Measurements from ENCODE around the gene PTPRS. TPM values are rescaled to one million over a fixed set of nuclear protein-coding genes. Genes with fewer than 3 reads are reported as not detected.

PTPRS gene
- total RNA-seq, 1 experiment from 2014 or later = 93.0 TPM

GRCh38 chr19:5341448-5341820, 822 bp upstream of the PTPRS start:
- peaks cover 16% of the 10 kb centered on the region for H3K36me3 Mint-ChIP-seq (ENCODE audit: insufficient read depth, unreplicated experiment)
- no peaks in the 10 kb centered on the region for H3K27me3 Mint-ChIP-seq (ENCODE audit: unreplicated experiment)
- H3K27ac Mint-ChIP-seq (ENCODE audit: unreplicated experiment) = peak overlapping the region; percentile 56
- peaks cover 25% of the 10 kb centered on the region for H3K4me1 Mint-ChIP-seq (ENCODE audit: low read depth, unreplicated experiment)
- H3K4me3 Mint-ChIP-seq (ENCODE audit: low read depth, unreplicated experiment) = peak overlapping the region; percentile 69
- no peaks in the 10 kb centered on the region for H3K9me3 Mint-ChIP-seq (ENCODE audit: low read depth, unreplicated experiment)
- no TSS peak for BruUV-seq (replicated peaks)
- no peak for DNase-seq
- CTCF ChIA-PET = no interaction called here
- intact Hi-C loops (cut with micrococcal nuclease; ENCODE audit: unreplicated experiment) = no loop called here
- TF ChIP-seq CTCF (IDR thresholded peaks at IDR 0.05; ENCODE audit: unreplicated experiment) = no peak

- peak; percentile 50 for DNase-seq
- BruUV-seq (replicated peaks) = no TSS peak
These were observed 519 bp downstream of the PTPRS start for GRCh38 chr19:5339950-5340636.

GRCh38 chr19:5339198-5339949, 1.2 kb downstream of the PTPRS start:
- Mint-ChIP-seq H3K4me1 (ENCODE audit: low read depth, unreplicated experiment) (peaks cover 18% of the 10 kb centered on the region), H3K27ac (ENCODE audit: unreplicated experiment) (peak overlapping the region; percentile 85), H3K9me3 (ENCODE audit: low read depth, unreplicated experiment) (no peaks in the 10 kb centered on the region), H3K36me3 (ENCODE audit: insufficient read depth, unreplicated experiment) (peaks cover 16% of the 10 kb centered on the region), H3K27me3 (ENCODE audit: unreplicated experiment) (no peaks in the 10 kb centered on the region), H3K4me3 (ENCODE audit: low read depth, unreplicated experiment) (peak overlapping the region; percentile 69)
- DNase-seq = peak; percentile 23
- intact Hi-C loops (cut with micrococcal nuclease; ENCODE audit: unreplicated experiment) = no loop called here
- CTCF ChIA-PET = no interaction called here
- BruUV-seq (replicated peaks) = TSS peak; percentile 38
- no peak for TF ChIP-seq CTCF (IDR thresholded peaks at IDR 0.05; ENCODE audit: unreplicated experiment)

More at GRCh38 chr19:5339950-5340636, 519 bp downstream of the PTPRS start:
- Mint-ChIP-seq H3K9me3 (ENCODE audit: low read depth, unreplicated experiment) (no peaks in the 10 kb centered on the region), H3K27me3 (ENCODE audit: unreplicated experiment) (no peaks in the 10 kb centered on the region), H3K27ac (ENCODE audit: unreplicated experiment) (no peak overlapping the region), H3K4me3 (ENCODE audit: low read depth, unreplicated experiment) (peak overlapping the region; percentile 69), H3K36me3 (ENCODE audit: insufficient read depth, unreplicated experiment) (peaks cover 16% of the 10 kb centered on the region), H3K4me1 (ENCODE audit: low read depth, unreplicated experiment) (peaks cover 18% of the 10 kb centered on the region)
- CTCF ChIA-PET = interaction anchor here (0.5 to 0.7 kb wide), 2 partner anchors 18 to 42 kb away, joined by 4 read pairs; no protein-coding TSS in a partner anchor
- peak; percentile 34 for TF ChIP-seq CTCF (IDR thresholded peaks at IDR 0.05; ENCODE audit: unreplicated experiment)
- intact Hi-C loops (cut with micrococcal nuclease; ENCODE audit: unreplicated experiment) = no loop called here

- Mint-ChIP-seq H3K4me3 (ENCODE audit: low read depth, unreplicated experiment) (peak overlapping the region; percentile 69), H3K9me3 (ENCODE audit: low read depth, unreplicated experiment) (no peaks in the 10 kb centered on the region), H3K27me3 (ENCODE audit: unreplicated experiment) (no peaks in the 10 kb centered on the region), H3K27ac (ENCODE audit: unreplicated experiment) (peak overlapping the region; percentile 85), H3K36me3 (ENCODE audit: insufficient read depth, unreplicated experiment) (peaks cover 16% of the 10 kb centered on the region), H3K4me1 (ENCODE audit: low read depth, unreplicated experiment) (peaks cover 18% of the 10 kb centered on the region)
- BruUV-seq (replicated peaks) = no TSS peak
- intact Hi-C loops (cut with micrococcal nuclease; ENCODE audit: unreplicated experiment) = no loop called here
- CTCF ChIA-PET = no interaction called here
- TF ChIP-seq CTCF (IDR thresholded peaks at IDR 0.05; ENCODE audit: unreplicated experiment) = no peak
- DNase-seq = no peak
These were observed 1.9 kb downstream of the PTPRS start for GRCh38 chr19:5338656-5339197.

Measured in Calu3 (cell line).